IMR-90 (cell line): Measurements from ENCODE around the gene CIBAR2. TPM values are rescaled to one million over a fixed set of nuclear protein-coding genes. Genes with fewer than 3 reads are reported as not detected.

Source experiments
- ATAC-seq: fragments of 200-7000 bp; cut with Tn5 transposase; 2 replicates; pipeline ENCODE4 v1.9.1; 2020; ENCODE audit warnings: low read depth, mild to moderate bottlenecking, moderate library complexity
- BruUV-seq: library from RNA; stranded (reverse); fragments of 400-500 nt; replicated peaks from 2 replicates; lab custom pipeline; 2021; lab: Mats Ljungman, UMichigan
- CTCF ChIA-PET: fragments of 300-600 bp; formaldehyde crosslinking; extraction: SDS; loops from one replicate; lab custom pipeline; 2021; ENCODE audit warnings: antibody characterized with exemption; lab: Yijun Ruan, JAX
- POLR2A ChIA-PET: fragments of 300-600 bp; sonication (Branson Sonifier 250); formaldehyde crosslinking; loops from one replicate; lab custom pipeline; 2022; ENCODE audit warnings: antibody characterized with exemption; ENCODE audit not compliant: unreplicated experiment; lab: Charles Lee
- DNase-seq: peaks from one replicate; pipeline ENCODE4 v3.0.0; 2013
- H2AFZ ChIP-seq: replicated peaks from 2 replicates; pipeline ENCODE3; 2013; ENCODE audit warnings: low read length, mild to moderate bottlenecking; ENCODE audit not compliant: poor library complexity
- H2AK5ac ChIP-seq: 2 replicates; pipeline ENCODE4 v1.6.1; 2013; ENCODE audit warnings: low read depth, low read length, inconsistent platforms
- H2AK9ac ChIP-seq: replicated peaks from 2 replicates; pipeline ENCODE3; 2013; ENCODE audit warnings: mild to moderate bottlenecking, low read depth, low read length, moderate library complexity; ENCODE audit not compliant: poor library complexity
- H2BK120ac ChIP-seq: 2 replicates; pipeline ENCODE4 v1.6.1; 2013; ENCODE audit warnings: low read depth, low read length, inconsistent platforms
- H2BK15ac ChIP-seq: 3 replicates; pipeline ENCODE4 v1.6.1; 2013; ENCODE audit warnings: low read depth, low read length, inconsistent platforms
- H2BK20ac ChIP-seq: 2 replicates; pipeline ENCODE4 v1.6.1; 2013; ENCODE audit warnings: low read depth, mild to moderate bottlenecking, inconsistent platforms, low read length, moderate library complexity
- H2BK5ac ChIP-seq: 2 replicates; pipeline ENCODE4 v1.6.1; 2013; ENCODE audit warnings: mild to moderate bottlenecking, low read depth, low read length, inconsistent platforms; ENCODE audit not compliant: poor library complexity, severe bottlenecking
- H3K14ac ChIP-seq: replicated peaks from 2 replicates; pipeline ENCODE4 v1.6.1; 2013; ENCODE audit warnings: low read depth, low read length, inconsistent platforms
- H3K18ac ChIP-seq: 2 replicates; pipeline ENCODE4 v1.6.1; 2013; ENCODE audit warnings: low read depth, low read length, control low read depth
- H3K23ac ChIP-seq: 2 replicates; pipeline ENCODE4 v1.6.1; 2013; ENCODE audit warnings: low read depth, low read length, inconsistent platforms
- H3K27ac ChIP-seq: 2 replicates; pipeline ENCODE4 v1.5.1; 2013; ENCODE audit warnings: mild to moderate bottlenecking, control low read depth, low read length; ENCODE audit not compliant: insufficient read depth
- H3K27me3 ChIP-seq: 2 replicates; pipeline ENCODE4 v1.6.1; 2013; ENCODE audit warnings: low read length; ENCODE audit not compliant: control insufficient read depth, insufficient read depth
- H3K36me3 ChIP-seq: 2 replicates; pipeline ENCODE4 v1.6.1; 2013; ENCODE audit warnings: low read length, mixed read lengths; ENCODE audit not compliant: control insufficient read depth, insufficient read depth
- H3K4ac ChIP-seq: 2 replicates; pipeline ENCODE4 v1.6.1; 2013; ENCODE audit warnings: low read depth, low read length, inconsistent platforms
- H3K4me1 ChIP-seq: 2 replicates; pipeline ENCODE4 v1.6.1; 2013; ENCODE audit warnings: low read length, mixed read lengths; ENCODE audit not compliant: control insufficient read depth, insufficient read depth
- H3K4me2 ChIP-seq: 2 replicates; pipeline ENCODE4 v1.6.1; 2013; ENCODE audit warnings: low read depth, mild to moderate bottlenecking, control low read depth, low read length, moderate library complexity
- H3K4me3 ChIP-seq: 2 replicates; pipeline ENCODE4 v1.5.1; 2013; ENCODE audit warnings: low read depth, mild to moderate bottlenecking, control low read depth, low read length, moderate library complexity; ENCODE audit not compliant: insufficient read depth
- H3K56ac ChIP-seq: 2 replicates; pipeline ENCODE4 v1.6.1; 2013; ENCODE audit warnings: low read length, inconsistent platforms; ENCODE audit not compliant: insufficient read depth; ENCODE audit errors: extremely low read depth
- H3K79me1 ChIP-seq, 2 experiments: 2 replicates each; pipeline ENCODE4 v1.6.1; 2013; ENCODE audit warnings: low read length in 2 of 2, inconsistent platforms in 1 of 2, low read depth in 1 of 2
- H3K9ac ChIP-seq: 2 replicates; pipeline ENCODE4 v1.6.1; 2013; ENCODE audit warnings: low read depth, low read length, control low read depth
- H3K9me1 ChIP-seq: 2 replicates; pipeline ENCODE4 v1.6.1; 2013; ENCODE audit warnings: low read length, inconsistent platforms; ENCODE audit not compliant: insufficient read depth
- H3K9me3 ChIP-seq: 2 replicates; pipeline ENCODE4 v1.6.1; 2013; ENCODE audit warnings: low read length; ENCODE audit not compliant: control insufficient read depth, insufficient read depth
- H4K20me1 ChIP-seq: 2 replicates; pipeline ENCODE4 v1.6.1; 2013; ENCODE audit warnings: low read length, inconsistent platforms; ENCODE audit not compliant: insufficient read depth
- H4K5ac ChIP-seq: 2 replicates; pipeline ENCODE4 v1.6.1; 2013; ENCODE audit warnings: mild to moderate bottlenecking, low read depth, low read length, control low read depth
- H4K8ac ChIP-seq, 2 experiments: 2 replicates each; pipeline ENCODE4 v1.6.1; 2013; ENCODE audit warnings: low read depth in 2 of 2, low read length in 2 of 2, control low read depth in 1 of 2, inconsistent platforms in 1 of 2
- H4K91ac ChIP-seq: 2 replicates; pipeline ENCODE4 v1.6.1; 2013; ENCODE audit warnings: low read depth, low read length, inconsistent platforms; ENCODE audit not compliant: insufficient read depth
- BHLHE40 ChIP-seq: fragments of 150-350 bp; IDR thresholded peaks from 2 replicates; pipeline ENCODE4 v1.6.1; 2016; ENCODE audit warnings: mild to moderate bottlenecking, low read depth, low read length
- MXI1 ChIP-seq: IDR thresholded peaks from 2 replicates; pipeline ENCODE4 v1.6.1; 2012; ENCODE audit warnings: low read depth, mild to moderate bottlenecking, low read length, moderate library complexity, borderline replicate concordance
- NFE2L2 ChIP-seq: fragments of 150-350 bp; IDR thresholded peaks from 2 replicates; pipeline ENCODE4 v1.6.1; 2016; ENCODE audit warnings: low read depth, mild to moderate bottlenecking, low read length
- RAD21 ChIP-seq: IDR thresholded peaks from 2 replicates; pipeline ENCODE4 v1.6.1; 2012; ENCODE audit warnings: low read length, improper control_type of control experiment
- RCOR1 ChIP-seq: IDR thresholded peaks from 2 replicates; pipeline ENCODE4 v1.6.1; 2012; ENCODE audit warnings: mild to moderate bottlenecking, low read length, improper control_type of control experiment; ENCODE audit not compliant: insufficient replicate concordance
- RFX5 ChIP-seq: IDR thresholded peaks from 2 replicates; pipeline ENCODE4 v1.8.0; 2012; ENCODE audit warnings: low read depth, mild to moderate bottlenecking, low read length, moderate library complexity
- WGBS, 2 experiments: methylation state at CpG; one replicate each; pipeline versions ENCODE4 v1.1.5 to v1.1.7; 2013; ENCODE audit warnings: missing lambda C conversion rate in 2 of 2; ENCODE audit not compliant: insufficient read length in 1 of 2; ENCODE audit errors: extremely low coverage in 2 of 2; 5-methylcytosine and 5-hydroxymethylcytosine counted together
- dilution Hi-C: fragments of 300-500 bp; cut with HindIII; formaldehyde crosslinking; loops from one replicate; pipeline ENCODE4 v1.14.3; 2018; ENCODE audit warnings: low sequenced_read_pairs; ENCODE audit not compliant: unreplicated experiment
- in situ Hi-C: fragments of 300-500 bp; cut with MboI; formaldehyde crosslinking; loops from 3 replicates; pipeline ENCODE4 v1.14.3; 2019; ENCODE audit warnings: low sequenced_read_pairs, inconsistent platforms, mixed read lengths
- intact Hi-C: fragments of 100-400 bp; cut with micrococcal nuclease; formaldehyde crosslinking; loops from 2 replicates; pipeline ENCODE4 v1.10.0; 2022
- polyA plus RNA-seq, 3 experiments: library from polyadenylated mRNA; depleted of rRNA; stranded (reverse); fragments of >200 nt; gene quantifications; 2 replicates each; pipeline ENCODE4 v1.2.3, GENCODE V29; 2012; ENCODE audit warnings: low replicate concordance in 1 of 3
- total RNA-seq: library from RNA; depleted of rRNA; stranded (reverse); fragments of >200 nt; gene quantifications from 2 replicates; pipeline ENCODE4 v1.2.3, GENCODE V29; 2012

CIBAR2 gene
- total and polyA plus RNA-seq, 2 of the 4 experiments (the other 2 are of a cell fraction) = 0.18 to 0.24 TPM

DNA sequence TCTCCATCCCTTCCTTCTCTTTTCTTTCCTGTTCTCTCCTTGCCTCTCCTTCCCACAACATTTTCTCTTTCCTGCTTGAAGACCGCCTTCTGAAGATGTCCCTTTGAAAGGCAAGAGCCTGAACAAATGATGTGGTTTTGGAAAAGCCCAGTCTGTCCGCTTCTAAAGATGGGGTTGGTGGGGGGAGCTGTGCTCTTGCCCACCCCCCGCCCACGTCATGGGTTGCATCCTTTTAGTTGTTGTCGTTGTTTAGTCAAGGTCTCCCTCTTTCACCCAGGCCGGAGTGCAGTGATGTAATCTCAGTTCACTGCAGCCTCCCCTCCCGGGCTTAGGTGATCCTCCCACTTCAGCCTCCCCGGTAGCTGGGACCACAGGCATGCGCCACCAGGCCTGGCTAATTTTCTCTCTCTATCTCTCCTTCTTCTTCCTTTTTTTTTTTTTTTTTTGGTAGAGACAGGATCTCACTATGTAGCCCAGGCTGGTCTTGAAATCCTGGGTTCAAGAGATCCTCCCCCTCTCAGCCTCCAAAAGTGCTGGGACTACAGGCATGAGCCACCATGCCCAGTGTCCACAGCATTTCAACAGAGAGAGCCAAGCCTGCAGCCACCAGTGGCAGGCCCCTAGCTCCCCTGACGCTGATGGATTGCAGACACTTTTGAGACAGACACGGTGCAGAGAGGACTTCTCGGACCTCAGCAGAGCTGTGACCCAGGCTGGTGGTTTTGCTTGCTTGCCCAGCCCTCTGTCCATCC lies 26.0 kb upstream of the CIBAR2 start:
- H3K23ac ChIP-seq = no peak overlapping the region; the same call in 1 of the 2 replicates
- in situ Hi-C loops (no loop called here), intact Hi-C loops (no loop called here), dilution Hi-C loops (no loop called here)
- H3K36me3 ChIP-seq = no peaks in the 10 kb centered on the region
- ChIA-PET CTCF (interaction anchor here (0.6 kb wide), 1 partner anchor 19 kb away, joined by 3 read pairs; no protein-coding TSS in a partner anchor), POLR2A (no interaction called here)
- H2AFZ ChIP-seq = no peak overlapping the region
- H2BK15ac ChIP-seq = peak overlapping the region; percentile 58; the same call in 1 of the 3 replicates
- H2AK5ac ChIP-seq = peak overlapping the region; percentile 83
- peak overlapping the region; percentile 70; the same call in 1 of the 2 replicates for H4K91ac ChIP-seq
- WGBS, 2 experiments = 86% methylated on average over 2 of the region's 12 CpGs; no CpG with 5 or more reads in 1 of the 2 experiments
- H3K4me3 ChIP-seq = no peak overlapping the region
- H4K20me1 ChIP-seq = no peaks in the 10 kb centered on the region
- H3K4ac ChIP-seq = peak overlapping the region; percentile 96
- H3K4me1 ChIP-seq = peaks cover 17% of the 10 kb centered on the region
- peak overlapping the region; percentile 24; the same call in 1 of the 2 replicates for H3K27ac ChIP-seq
- ATAC-seq (no peak), DNase-seq (no peak)
- no peaks in the 10 kb centered on the region for H3K79me1 ChIP-seq
- TF ChIP-seq NFE2L2 (no peak), BHLHE40 (no peak), MXI1 (no peak), RFX5 (no peak), RAD21 (no peak), RCOR1 (no peak)
- H3K27me3 ChIP-seq = peaks cover 4% of the 10 kb centered on the region
- peaks cover 18% of the 10 kb centered on the region; the same call in 1 of the 2 replicates for H3K9me1 ChIP-seq
- H2BK20ac ChIP-seq = peak overlapping the region; percentile 88; the same call in 1 of the 2 replicates
- peak overlapping the region; percentile 62 for H4K5ac ChIP-seq
- H3K56ac ChIP-seq = peak overlapping the region; percentile 23; the same call in 1 of the 2 replicates
- H3K9ac ChIP-seq = peak overlapping the region; percentile 28; the same call in 1 of the 2 replicates
- H2AK9ac ChIP-seq = peak overlapping the region; percentile 88
- H2BK120ac ChIP-seq = peak overlapping the region; percentile 79
- H3K4me2 ChIP-seq = no peak overlapping the region
- H3K14ac ChIP-seq = peak overlapping the region; percentile 34; the same call in 1 of the 2 replicates
- no peak overlapping the region for H2BK5ac ChIP-seq
- no TSS peak for BruUV-seq
- H3K18ac ChIP-seq = peak overlapping the region; percentile 60; the same call in 1 of the 2 replicates
- peak overlapping the region; percentile 89 to 93; a peak in 3 of 4 replicates for H4K8ac ChIP-seq
- H3K9me3 ChIP-seq = no peaks in the 10 kb centered on the region
